OCI-LY3 (cell line): ENCODE data around the gene BTAF1.

Experiments used
- H2AFZ ChIP-seq: fragments of 200-600, 300-600 bp; shearing (Covaris generic); 2 replicates; pipeline ENCODE4 v1.6.0; 2014; ENCODE audit warnings: antibody characterized with exemption, low read depth, low read length
- H3K27ac ChIP-seq: fragments of 200-600, 300-600 bp; sonication (generic); 2 replicates; pipeline ENCODE4 v1.5.1; 2014; ENCODE audit warnings: mild to moderate bottlenecking, low read length, moderate library complexity, mixed read lengths
- H3K27me3 ChIP-seq: fragments of 200-600, 300-600 bp; sonication (generic); 2 replicates; pipeline ENCODE4 v1.6.1; 2014; ENCODE audit warnings: low read depth, low read length, mixed read lengths
- H3K36me3 ChIP-seq: fragments of 200-600, 300-600 bp; sonication (generic); replicated peaks from 2 replicates; pipeline ENCODE3; 2014; ENCODE audit warnings: low read depth, low read length, mixed read lengths
- H3K4me1 ChIP-seq: fragments of 300-600, 200-600 bp; sonication (generic); 2 replicates; pipeline ENCODE4 v1.6.1; 2014; ENCODE audit warnings: low read length, mixed read lengths
- H3K4me2 ChIP-seq: fragments of 200-600, 300-600 bp; sonication (generic); 2 replicates; pipeline ENCODE4 v1.6.1; 2014; ENCODE audit warnings: low read length, mixed read lengths
- H3K4me3 ChIP-seq: fragments of 300-600, 200-600 bp; sonication (generic); 2 replicates; pipeline ENCODE4 v1.5.1; 2014; ENCODE audit warnings: antibody characterized with exemption, mild to moderate bottlenecking, low read length, moderate library complexity
- H3K79me2 ChIP-seq: fragments of 300-600, 200-600 bp; shearing (Covaris generic); 2 replicates; pipeline ENCODE4 v1.6.1; 2014; ENCODE audit warnings: mild to moderate bottlenecking, low read length, mixed read lengths
- H3K9ac ChIP-seq: fragments of 300-600, 200-600 bp; shearing (Covaris generic); 2 replicates; pipeline ENCODE4 v1.6.0; 2014; ENCODE audit warnings: mild to moderate bottlenecking, low read length, moderate library complexity
- H3K9me3 ChIP-seq: fragments of 200-600, 300-600 bp; shearing (Covaris generic); 2 replicates; pipeline ENCODE4 v1.6.1; 2014; ENCODE audit warnings: low read length, mixed read lengths; ENCODE audit not compliant: insufficient read depth
- H4K20me1 ChIP-seq: fragments of 200-600, 300-600 bp; sonication (generic); 2 replicates; pipeline ENCODE4 v1.6.1; 2016; ENCODE audit warnings: low read length, mixed read lengths; ENCODE audit not compliant: insufficient read depth
- EZH2phosphoT487 ChIP-seq: fragments of 200-600 bp; shearing (Covaris generic); IDR thresholded peaks from 2 replicates; pipeline ENCODE4 v1.6.1; 2018; ENCODE audit warnings: antibody characterized with exemption, mixed run types, low read depth
- TF ChIP-seq, protein P1 (sequence below): fragments of 200-600, 300-600 bp; sonication (generic); IDR thresholded peaks from 2 replicates; pipeline ENCODE4 v1.5.1; 2014; ENCODE audit warnings: antibody characterized with exemption, low read length, low read depth

Gene BTAF1

DNA sequence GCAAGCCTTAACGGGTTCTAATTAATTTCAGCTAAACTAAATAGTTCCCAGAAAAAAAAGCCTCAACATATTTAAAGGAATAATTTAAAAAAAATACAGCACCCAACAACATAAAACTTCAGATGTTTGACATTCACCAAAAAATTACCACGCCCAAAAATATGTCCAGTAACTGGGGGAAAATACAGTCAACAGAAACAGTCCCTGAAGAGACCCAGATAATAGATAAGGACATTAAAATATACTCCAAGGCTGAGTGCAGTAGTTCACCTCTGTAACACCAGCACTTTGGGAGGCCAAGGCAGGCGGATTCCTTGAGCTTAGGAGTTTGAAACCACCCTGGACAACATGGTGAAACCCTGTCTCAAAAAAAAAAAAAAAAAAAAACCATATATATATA, 78.0 kb downstream of the BTAF1 start:
- Histone ChIP-seq H3K27ac (no peak overlapping the region), H3K36me3 (peaks cover 47% of the 10 kb centered on the region), H3K9me3 (no peaks in the 10 kb centered on the region), H3K4me1 (no peaks in the 10 kb centered on the region), H2AFZ (no peak overlapping the region), H3K4me3 (no peak overlapping the region), H3K79me2 (no peaks in the 10 kb centered on the region), H4K20me1 (no peaks in the 10 kb centered on the region), H3K4me2 (no peak overlapping the region), H3K27me3 (no peaks in the 10 kb centered on the region), H3K9ac (no peak overlapping the region)
- TF ChIP-seq, protein P1, sequence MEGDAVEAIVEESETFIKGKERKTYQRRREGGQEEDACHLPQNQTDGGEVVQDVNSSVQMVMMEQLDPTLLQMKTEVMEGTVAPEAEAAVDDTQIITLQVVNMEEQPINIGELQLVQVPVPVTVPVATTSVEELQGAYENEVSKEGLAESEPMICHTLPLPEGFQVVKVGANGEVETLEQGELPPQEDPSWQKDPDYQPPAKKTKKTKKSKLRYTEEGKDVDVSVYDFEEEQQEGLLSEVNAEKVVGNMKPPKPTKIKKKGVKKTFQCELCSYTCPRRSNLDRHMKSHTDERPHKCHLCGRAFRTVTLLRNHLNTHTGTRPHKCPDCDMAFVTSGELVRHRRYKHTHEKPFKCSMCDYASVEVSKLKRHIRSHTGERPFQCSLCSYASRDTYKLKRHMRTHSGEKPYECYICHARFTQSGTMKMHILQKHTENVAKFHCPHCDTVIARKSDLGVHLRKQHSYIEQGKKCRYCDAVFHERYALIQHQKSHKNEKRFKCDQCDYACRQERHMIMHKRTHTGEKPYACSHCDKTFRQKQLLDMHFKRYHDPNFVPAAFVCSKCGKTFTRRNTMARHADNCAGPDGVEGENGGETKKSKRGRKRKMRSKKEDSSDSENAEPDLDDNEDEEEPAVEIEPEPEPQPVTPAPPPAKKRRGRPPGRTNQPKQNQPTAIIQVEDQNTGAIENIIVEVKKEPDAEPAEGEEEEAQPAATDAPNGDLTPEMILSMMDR, result no peak
- no peak for TF ChIP-seq EZH2phosphoT487

DNA sequence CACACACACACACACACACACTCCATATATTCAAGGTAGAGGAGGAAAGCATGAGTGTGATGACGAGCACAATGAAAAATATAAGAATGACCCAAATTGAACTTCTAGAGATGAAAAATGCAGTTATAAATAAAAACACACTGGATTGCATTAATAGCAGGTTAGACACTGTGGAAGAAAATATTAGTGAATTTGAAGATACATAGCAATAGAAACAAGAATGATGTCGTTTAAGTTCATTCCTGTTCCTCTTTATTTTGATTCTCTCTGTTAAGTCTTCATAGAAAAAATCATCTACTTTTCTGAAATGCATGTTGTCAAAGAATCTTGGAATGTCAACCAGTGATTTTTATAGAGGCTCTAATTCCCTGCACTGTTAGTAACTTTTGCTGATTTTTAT, 78.4 kb downstream of the BTAF1 start:
- Histone ChIP-seq H3K4me2 (no peak overlapping the region), H3K36me3 (peaks cover 45% of the 10 kb centered on the region), H3K4me1 (no peaks in the 10 kb centered on the region), H2AFZ (no peak overlapping the region), H3K9ac (no peak overlapping the region), H3K79me2 (no peaks in the 10 kb centered on the region), H3K27me3 (no peaks in the 10 kb centered on the region), H3K4me3 (no peak overlapping the region), H4K20me1 (no peaks in the 10 kb centered on the region), H3K9me3 (no peaks in the 10 kb centered on the region), H3K27ac (no peak overlapping the region)
- TF ChIP-seq, protein P1, result no peak
- no peak for TF ChIP-seq EZH2phosphoT487

DNA sequence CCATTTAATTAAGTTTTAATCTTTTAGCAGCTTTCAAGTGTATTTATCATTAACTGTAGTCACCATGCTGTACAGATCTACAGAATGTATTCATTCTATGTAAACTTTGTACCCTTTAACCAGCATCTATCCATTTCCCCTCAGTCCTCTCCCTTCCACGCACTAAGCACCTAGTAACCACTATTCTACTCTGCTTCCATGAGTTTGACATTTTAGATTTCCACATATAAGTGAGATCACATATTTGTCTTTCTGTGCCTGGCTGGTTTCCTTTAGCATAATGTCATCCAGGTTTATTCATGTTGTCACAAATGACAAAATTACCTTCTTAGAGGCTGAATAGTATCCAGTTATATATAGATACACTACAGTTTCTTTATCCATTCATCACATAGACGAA, 79.7 kb downstream of the BTAF1 start:
- H4K20me1 ChIP-seq, result no peaks in the 10 kb centered on the region
- H3K9me3 ChIP-seq, result no peaks in the 10 kb centered on the region
- no peak overlapping the region for H3K4me3 ChIP-seq
- no peaks in the 10 kb centered on the region for H3K4me1 ChIP-seq
- peaks cover 37% of the 10 kb centered on the region for H3K36me3 ChIP-seq
- TF ChIP-seq, protein P1, result no peak
- no peak for TF ChIP-seq EZH2phosphoT487
- H3K9ac ChIP-seq, result no peak overlapping the region
- H3K79me2 ChIP-seq, result no peaks in the 10 kb centered on the region
- H3K4me2 ChIP-seq, result no peak overlapping the region
- H3K27ac ChIP-seq, result no peak overlapping the region
- no peaks in the 10 kb centered on the region for H3K27me3 ChIP-seq
- H2AFZ ChIP-seq, result no peak overlapping the region

DNA sequence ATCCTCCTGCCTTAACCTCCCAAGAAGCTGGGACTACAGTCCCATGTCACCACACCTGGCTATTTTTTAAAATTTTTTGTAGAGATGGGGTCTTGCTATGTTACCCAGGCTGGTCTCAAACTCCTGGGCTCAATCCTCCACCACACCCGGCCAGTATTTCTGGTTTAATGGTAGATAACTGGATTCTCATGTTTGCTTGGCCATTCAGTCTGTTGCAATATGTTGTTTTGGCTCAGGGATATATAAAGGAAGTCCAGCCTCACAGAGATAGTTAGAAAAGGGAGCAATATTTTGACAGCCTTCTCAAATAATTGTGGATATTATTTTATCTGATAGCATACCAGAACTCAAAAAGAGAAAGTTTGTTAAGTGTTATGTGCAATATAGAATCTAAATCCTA, 82.4 kb downstream of the BTAF1 start:
- no peak overlapping the region for H3K27ac ChIP-seq
- no peak overlapping the region for H3K4me2 ChIP-seq
- H3K4me1 ChIP-seq, result no peaks in the 10 kb centered on the region
- H2AFZ ChIP-seq, result no peak overlapping the region
- no peak for TF ChIP-seq EZH2phosphoT487
- TF ChIP-seq, protein P1, result no peak
- H3K9me3 ChIP-seq, result no peaks in the 10 kb centered on the region
- no peaks in the 10 kb centered on the region for H4K20me1 ChIP-seq
- H3K27me3 ChIP-seq, result no peaks in the 10 kb centered on the region
- peaks cover 31% of the 10 kb centered on the region for H3K36me3 ChIP-seq
- H3K79me2 ChIP-seq, result no peaks in the 10 kb centered on the region
- no peak overlapping the region for H3K9ac ChIP-seq
- H3K4me3 ChIP-seq, result no peak overlapping the region
